OCI-M1 (cell line): ENCODE results near the gene RNF144A.
A peak's percentile ranks its signal among the peaks of the same experiment; 100 is the strongest.

ENCODE experiments used
- DNase-seq: peaks from one replicate; lab custom pipeline; 2025; lab: John Stamatoyannopoulos, UW

Gene RNF144A

DNA sequence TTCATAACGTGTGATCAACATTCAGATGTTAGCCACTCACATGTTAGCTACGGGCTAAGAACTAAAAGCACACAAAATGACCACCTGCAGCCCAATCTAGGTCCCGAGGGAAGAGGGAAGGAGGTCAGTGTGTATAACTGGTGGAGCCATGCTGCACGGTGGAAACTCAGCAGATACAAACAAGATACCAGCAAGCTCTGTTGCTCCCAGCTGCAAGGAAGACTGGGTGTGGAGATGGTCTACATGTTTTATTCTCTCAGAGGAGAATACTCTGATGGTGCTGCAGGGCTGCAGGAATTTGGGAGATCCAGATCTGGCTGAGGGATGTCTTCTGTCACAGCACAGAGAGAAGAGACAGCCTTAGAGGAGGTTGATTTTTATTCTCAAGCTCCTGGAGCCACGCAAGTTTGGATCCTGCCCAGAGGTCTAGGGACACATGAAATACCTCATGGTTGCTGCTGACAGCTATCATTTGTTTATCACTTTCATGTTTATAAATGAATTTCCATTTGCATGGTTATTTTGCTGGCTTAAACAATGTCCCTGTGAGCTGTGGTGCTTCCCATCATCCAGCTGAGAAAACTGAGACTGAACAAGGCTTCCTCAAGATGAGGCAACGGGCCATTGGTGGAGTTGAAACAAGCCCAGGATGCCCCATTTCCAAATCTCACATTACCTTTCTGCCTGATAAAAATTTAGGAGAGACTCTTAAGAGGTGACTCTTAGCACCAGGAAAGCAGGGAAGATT, 30.9 kb downstream of the RNF144A start:
- DNase-seq = no peak

GRCh38 chr2:6948677-6949351, 31.6 kb downstream of the RNF144A start:
- DNase-seq = no peak

GRCh38 chr2:6951046-6951445, 33.8 kb downstream of the RNF144A start:
- DNase-seq = no peak

DNA sequence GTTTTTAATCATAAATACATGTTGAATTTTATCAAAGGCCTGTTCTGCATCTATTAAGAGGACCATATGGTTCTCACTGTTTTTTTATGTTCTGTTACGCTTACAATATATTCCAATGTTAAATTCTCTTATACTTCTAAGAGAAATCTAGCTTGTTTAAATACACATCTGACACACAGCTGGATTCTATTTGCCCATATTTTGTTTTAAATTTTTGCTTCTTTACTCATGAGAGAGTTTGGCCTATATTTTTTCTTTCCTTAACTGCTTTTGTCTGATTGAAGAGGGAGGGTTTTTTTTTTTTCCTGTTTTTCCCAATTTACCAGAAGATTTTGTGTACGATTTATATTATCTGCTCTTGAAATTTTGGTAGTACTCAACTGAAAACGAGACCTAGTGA, 34.9 kb downstream of the RNF144A start:
- DNase-seq = no peak

GRCh38 chr2:6954586-6954985, 37.4 kb downstream of the RNF144A start:
- DNase-seq = no peak

DNA sequence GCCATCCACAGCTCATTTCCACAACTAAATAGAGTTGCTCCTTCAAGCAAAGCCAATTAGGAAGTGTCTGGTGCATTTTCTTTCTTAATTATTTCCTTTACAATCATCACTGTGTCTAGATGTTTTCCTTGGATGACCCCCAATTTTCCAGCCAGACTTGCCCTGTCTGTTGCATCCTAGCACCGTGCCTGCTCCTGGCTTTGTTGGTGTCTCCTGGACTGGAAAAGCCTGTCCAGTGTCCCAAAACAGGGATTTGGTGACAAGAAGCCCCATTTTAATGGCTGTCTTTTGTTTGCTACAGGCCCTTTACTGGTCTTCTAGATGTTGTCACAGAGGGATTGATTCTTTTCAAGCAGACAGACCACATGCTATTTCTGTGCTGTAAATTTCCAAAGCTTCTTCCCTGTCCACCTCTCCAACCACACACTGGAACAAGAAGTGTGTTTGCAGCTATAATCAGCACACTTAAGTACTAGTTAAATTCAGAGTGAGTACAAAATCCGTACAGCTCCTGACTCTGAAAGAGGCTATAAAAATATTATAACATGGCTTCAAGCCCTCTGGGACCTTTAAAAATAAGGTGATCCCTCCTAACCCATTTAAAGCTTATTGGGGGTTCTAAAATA, 38.4 kb downstream of the RNF144A start:
- DNase-seq = no peak

DNA sequence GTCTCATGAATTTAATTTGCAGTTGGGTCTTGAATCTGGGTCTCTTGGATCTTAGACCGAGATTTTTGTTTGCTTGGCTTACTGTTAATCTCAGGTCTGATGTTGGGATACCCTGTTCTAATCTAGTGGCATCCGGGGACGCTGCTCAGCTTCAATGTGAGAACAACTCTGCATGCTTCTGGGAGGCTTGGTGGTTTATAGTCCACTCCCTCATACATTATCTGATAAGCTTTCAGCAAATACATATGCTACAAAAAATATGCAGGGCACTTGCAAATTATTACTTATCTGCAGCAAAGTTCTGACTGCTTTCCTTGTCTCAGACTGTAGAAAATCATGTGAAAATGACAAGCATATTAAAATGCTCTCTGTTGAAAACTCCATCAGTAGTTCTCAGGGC, 39.4 kb downstream of the RNF144A start:
- DNase-seq = peak; percentile 36

DNA sequence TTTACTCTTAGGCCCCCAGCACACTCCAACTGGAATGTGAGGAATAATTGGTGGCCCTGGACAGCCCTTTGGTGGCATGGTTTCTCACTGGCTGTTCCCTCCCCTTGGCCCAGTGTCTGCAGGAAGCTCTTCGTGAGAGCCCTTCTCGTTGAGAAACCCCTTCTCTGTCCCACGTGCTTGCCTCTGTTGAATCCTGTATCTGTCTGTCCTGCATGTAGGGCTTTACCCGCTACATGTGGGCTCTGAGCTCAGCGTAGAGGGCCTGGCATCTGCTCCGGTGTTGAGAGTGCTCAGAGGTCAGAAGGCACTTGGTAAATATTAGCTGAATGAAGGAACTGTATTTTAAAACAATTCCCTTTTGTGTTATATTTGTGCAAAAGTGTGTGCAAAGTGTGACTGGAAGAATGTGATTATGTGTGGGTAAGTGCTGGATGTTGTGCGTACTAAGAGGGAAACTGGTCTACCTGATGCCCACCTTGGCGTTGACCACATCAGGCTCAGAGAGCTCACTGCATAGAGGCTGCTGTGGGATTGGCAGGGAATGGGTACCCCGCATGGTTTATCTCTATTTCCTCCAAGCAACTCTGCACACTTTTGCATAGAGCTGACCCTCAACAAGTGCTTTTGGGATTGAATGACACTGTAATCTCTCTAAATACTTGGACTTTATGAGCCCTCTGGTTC, 40.0 kb downstream of the RNF144A start:
- DNase-seq = no peak

GRCh38 chr2:6957910-6958615, 40.9 kb downstream of the RNF144A start:
- no peak for DNase-seq

DNA sequence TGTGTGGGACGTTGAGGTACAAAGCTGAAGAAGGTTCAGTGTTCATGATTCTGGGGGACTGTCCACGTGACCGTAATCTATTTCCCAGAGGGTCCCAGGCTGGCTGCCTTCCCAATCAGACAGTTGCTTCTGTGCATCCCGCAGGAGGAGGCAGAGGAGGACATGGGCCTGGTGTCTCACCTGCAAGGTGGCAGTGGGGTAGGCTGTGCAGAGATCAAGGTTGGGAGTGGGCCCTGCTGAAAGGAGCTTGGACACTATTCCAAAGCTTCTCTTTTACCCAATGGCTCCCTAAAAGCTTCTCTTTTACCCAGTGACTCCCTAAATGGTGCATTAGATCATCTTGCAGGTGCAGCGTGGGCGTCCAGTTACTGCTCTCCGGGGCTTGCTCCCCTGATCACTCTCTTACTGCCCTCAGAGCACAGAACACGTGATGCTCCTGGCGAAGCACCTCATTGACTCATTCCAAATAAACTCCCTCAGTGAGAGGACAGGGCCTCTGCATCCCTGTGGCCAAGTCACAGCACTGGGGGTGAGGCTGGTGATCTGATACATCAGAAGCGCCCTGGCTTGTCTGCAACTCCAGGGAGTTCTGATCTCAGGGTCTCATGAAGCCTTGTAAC, 41.5 kb downstream of the RNF144A start:
- DNase-seq = no peak

DNA sequence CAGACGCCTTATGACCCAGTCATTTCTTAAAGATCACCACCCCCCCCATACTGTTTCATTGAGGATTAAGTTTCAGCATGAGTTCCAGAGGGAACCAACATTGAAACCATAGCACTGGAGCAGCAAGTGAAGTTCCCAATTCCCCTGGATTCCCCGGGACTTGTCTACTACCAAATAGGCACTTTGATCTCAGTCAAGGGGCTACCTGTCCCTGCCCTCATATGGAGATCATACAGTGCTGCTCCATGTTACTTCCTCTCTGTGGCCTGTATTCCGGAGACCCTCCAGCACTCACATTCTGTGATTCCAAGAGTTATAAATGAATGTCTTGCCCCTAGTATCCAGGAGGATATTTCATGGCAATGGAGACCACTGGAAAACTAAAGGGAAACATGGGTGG, 42.5 kb downstream of the RNF144A start:
- DNase-seq = no peak

GRCh38 chr2:6960659-6961058, 43.4 kb downstream of the RNF144A start:
- DNase-seq = no peak

DNA sequence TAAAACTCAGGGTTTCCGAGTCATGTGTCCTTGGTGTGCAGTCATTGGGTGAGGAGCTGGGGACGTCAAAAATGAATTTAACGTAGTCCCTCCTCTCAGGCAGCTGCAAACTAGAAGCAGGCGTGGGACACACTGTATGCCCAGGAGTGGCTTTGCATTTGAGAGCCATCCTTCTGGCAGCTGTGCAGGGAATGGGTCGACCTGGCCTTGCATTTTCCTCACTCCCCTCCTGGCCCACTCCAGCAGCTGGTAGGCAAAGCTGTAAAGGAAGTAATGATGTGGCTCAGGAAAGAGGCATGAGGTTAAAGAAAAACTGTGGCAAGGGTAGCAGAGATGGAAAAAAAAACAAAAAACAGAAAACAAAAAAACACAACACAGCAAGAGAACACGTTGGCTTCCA, 46.5 kb downstream of the RNF144A start:
- DNase-seq = no peak

GRCh38 chr2:6965071-6965795, 48.0 kb downstream of the RNF144A start:
- no peak for DNase-seq

DNA sequence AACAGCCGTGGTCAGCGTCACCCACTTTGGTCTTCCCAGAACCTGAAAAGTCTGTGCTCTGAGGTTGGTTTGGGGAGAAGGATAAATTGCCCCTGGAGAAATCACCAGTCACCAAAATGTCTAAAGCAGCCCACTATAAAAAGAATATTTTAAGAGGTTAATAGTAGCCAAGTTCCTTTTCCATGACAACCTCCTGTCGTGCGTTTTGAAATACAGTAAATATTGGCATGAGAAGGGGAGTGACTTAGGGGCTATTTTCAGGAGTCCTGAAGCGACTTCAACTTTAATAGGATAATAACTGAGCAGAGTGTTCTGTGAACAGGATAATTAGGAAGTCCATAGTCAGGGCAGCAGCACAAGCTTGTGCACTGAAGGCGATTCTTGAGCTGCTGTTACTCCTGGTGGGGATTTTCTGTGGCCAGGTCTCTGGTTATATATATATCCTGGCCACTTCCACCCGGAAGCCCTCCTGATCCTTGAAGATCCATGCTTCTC, 49.3 kb downstream of the RNF144A start:
- no peak for DNase-seq

DNA sequence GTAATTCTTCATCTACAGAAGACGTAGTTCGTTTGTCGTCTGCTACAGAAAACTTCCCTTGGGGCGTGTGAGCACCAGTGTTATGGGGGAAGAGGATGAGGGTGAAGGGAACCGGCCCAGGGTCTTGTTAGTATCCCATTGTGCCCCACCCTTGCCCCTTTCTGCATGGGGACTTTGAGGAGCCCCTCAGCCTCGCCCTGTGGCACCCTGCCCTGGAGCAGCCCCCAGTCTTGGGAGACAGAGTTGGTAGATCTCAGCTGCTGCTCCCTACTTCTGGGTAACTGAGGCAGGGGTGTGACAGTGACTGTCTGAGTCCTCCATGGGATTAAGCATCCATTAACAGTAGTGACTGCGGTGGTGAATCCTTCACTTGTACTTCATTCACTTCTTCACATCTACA, 50.1 kb downstream of the RNF144A start:
- DNase-seq = no peak

- DNase-seq = no peak
These were observed 51.3 kb downstream of the RNF144A start for GRCh38 chr2:6968319-6969100.

GRCh38 chr2:6970551-6970950, 53.3 kb downstream of the RNF144A start:
- no peak for DNase-seq

- no peak for DNase-seq
These were observed 53.8 kb downstream of the RNF144A start for GRCh38 chr2:6970976-6971480.

GRCh38 chr2:6971502-6971901, 54.3 kb downstream of the RNF144A start:
- no peak for DNase-seq
